WTC11 (cell line): ENCODE results near the gene EIF2AK3. TPM values are rescaled to one million over a fixed set of nuclear protein-coding genes. Genes with fewer than 3 reads are reported as not detected.

ENCODE experiments used
- ATAC-seq: fragments of 200-7000 bp; cut with Tn5 transposase; 2 replicates; pipeline ENCODE4 v1.10.0; 2021; ENCODE audit warnings: mild to moderate bottlenecking, moderate library complexity
- CTCF ChIA-PET: fragments of 300-600 bp; sonication (Branson Sonifier 250); formaldehyde crosslinking; loops from one replicate; lab custom pipeline; 2021; ENCODE audit warnings: antibody characterized with exemption; lab: Charles Lee
- POLR2A ChIA-PET: fragments of 350-600 bp; sonication (Branson Sonifier 250); formaldehyde crosslinking; loops from one replicate; lab custom pipeline; 2021; ENCODE audit warnings: antibody characterized with exemption; lab: Charles Lee
- DNase-seq: peaks from one replicate; pipeline ENCODE4 v3.0.0; 2021; ENCODE audit warnings: low spot score
- H3K27ac Mint-ChIP-seq: 2 replicates; pipeline ENCODE4 v1.8.0; 2021; ENCODE audit warnings: mixed read lengths
- H3K27me3 Mint-ChIP-seq: 2 replicates; pipeline ENCODE4 v1.8.0; 2021; ENCODE audit warnings: low read depth, mild to moderate bottlenecking, moderate library complexity, mixed read lengths
- H3K36me3 Mint-ChIP-seq: 2 replicates; pipeline ENCODE4 v1.8.0; 2021; ENCODE audit warnings: mixed read lengths
- H3K4me1 Mint-ChIP-seq: 2 replicates; pipeline ENCODE4 v1.8.0; 2022; ENCODE audit warnings: mixed read lengths
- H3K4me3 Mint-ChIP-seq: 2 replicates; pipeline ENCODE4 v1.8.0; 2021; ENCODE audit warnings: mild to moderate bottlenecking, moderate library complexity, mixed read lengths
- H3K9me3 Mint-ChIP-seq: 2 replicates; pipeline ENCODE4 v1.8.0; 2021; ENCODE audit warnings: mixed read lengths
- CREB1 ChIP-seq: sonication (generic); formaldehyde crosslinking; IDR thresholded peaks from 2 replicates; pipeline ENCODE4 v1.8.0; 2023; ENCODE audit warnings: mild to moderate bottlenecking, missing genetic modification reagents
- EMX1 ChIP-seq: fragments of 250-450 bp; sonication (Bioruptor Pico); IDR thresholded peaks from 2 replicates; pipeline ENCODE4 v1.8.0; 2021; ENCODE audit warnings: mild to moderate bottlenecking
- IRF2 ChIP-seq: sonication (generic); formaldehyde crosslinking; IDR thresholded peaks from 2 replicates; pipeline ENCODE4 v1.8.0; 2022; ENCODE audit warnings: low read depth, missing genetic modification reagents, borderline replicate concordance
- JUN ChIP-seq: sonication (generic); formaldehyde crosslinking; IDR thresholded peaks from 2 replicates; pipeline ENCODE4 v1.8.0; 2023; ENCODE audit warnings: mild to moderate bottlenecking, missing genetic modification reagents
- TEAD1 ChIP-seq: sonication (generic); formaldehyde crosslinking; IDR thresholded peaks from 2 replicates; pipeline ENCODE4 v1.8.0; 2022; ENCODE audit warnings: mild to moderate bottlenecking, missing genetic modification reagents
- ZNF121 ChIP-seq: sonication (generic); formaldehyde crosslinking; IDR thresholded peaks from 2 replicates; pipeline ENCODE4 v1.8.0; 2023; ENCODE audit warnings: missing genetic modification reagents
- total RNA-seq: library from RNA; stranded (reverse); gene quantifications from 3 replicates; pipeline ENCODE4 v1.2.3, GENCODE V29; 2021
- TF ChIP-seq, protein P1 (sequence below): sonication (generic); formaldehyde crosslinking; IDR thresholded peaks from 2 replicates; pipeline ENCODE4 v1.8.0; 2023; ENCODE audit warnings: missing genetic modification reagents, mild to moderate bottlenecking, borderline replicate concordance
- TF ChIP-seq, protein P2 (sequence below): sonication (generic); formaldehyde crosslinking; conservative IDR thresholded peaks from 2 replicates; pipeline ENCODE4 v1.8.1; 2023; ENCODE audit warnings: mild to moderate bottlenecking, low read depth, missing genetic modification reagents, moderate library complexity
- TF ChIP-seq, protein P3 (sequence below): sonication (generic); formaldehyde crosslinking; IDR thresholded peaks from 2 replicates; pipeline ENCODE4 v1.8.1; 2023; ENCODE audit warnings: mild to moderate bottlenecking, missing genetic modification reagents, borderline replicate concordance
- TF ChIP-seq, protein P4 (sequence below): sonication (generic); formaldehyde crosslinking; IDR thresholded peaks from 2 replicates; pipeline ENCODE4 v1.8.1; 2022; ENCODE audit warnings: low read depth, missing genetic modification reagents, borderline replicate concordance
- TF ChIP-seq, protein P5 (sequence below): sonication (generic); formaldehyde crosslinking; IDR thresholded peaks from 2 replicates; pipeline ENCODE4 v1.8.0; 2022; ENCODE audit warnings: missing genetic modification reagents
- TF ChIP-seq, protein P6 (sequence below): sonication (generic); formaldehyde crosslinking; IDR thresholded peaks from 2 replicates; pipeline ENCODE4 v1.8.1; 2022; ENCODE audit warnings: missing genetic modification reagents, borderline replicate concordance
- TF ChIP-seq, protein P7 (sequence below): fragments of 250-450 bp; sonication (Bioruptor Pico); IDR thresholded peaks from 2 replicates; pipeline ENCODE4 v2.1.2; 2022; ENCODE audit warnings: mild to moderate bottlenecking, moderate library complexity
- TF ChIP-seq, protein P8 (sequence below): sonication (generic); formaldehyde crosslinking; IDR thresholded peaks from 2 replicates; pipeline ENCODE4 v1.8.0; 2023; ENCODE audit warnings: missing genetic modification reagents

EIF2AK3 gene
- total RNA-seq, 1 experiment from 2014 or later: 20.8 TPM

DNA sequence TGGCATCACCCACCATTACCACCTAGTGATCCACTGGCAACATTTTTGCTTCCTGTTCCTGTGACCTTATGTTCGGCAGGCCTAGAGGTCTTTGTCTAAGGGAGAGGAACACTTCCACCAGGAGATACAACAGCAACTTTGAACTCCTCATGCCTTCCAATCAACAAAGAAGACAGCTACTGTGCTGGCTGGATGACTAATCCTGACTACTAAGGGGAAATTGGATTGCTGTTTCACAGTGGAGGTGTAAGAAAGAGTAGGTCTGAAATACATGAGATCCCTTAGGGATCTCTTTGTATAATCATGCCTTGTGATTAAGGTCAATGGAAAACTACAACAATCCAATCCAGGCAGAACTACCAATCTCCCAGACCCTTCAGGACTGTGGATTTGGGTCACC is 45.2 kb downstream of the EIF2AK3 start (continued):
- no peak for TF ChIP-seq EMX1 (CRISPR knock-in tag)
- TF ChIP-seq, protein P1, sequence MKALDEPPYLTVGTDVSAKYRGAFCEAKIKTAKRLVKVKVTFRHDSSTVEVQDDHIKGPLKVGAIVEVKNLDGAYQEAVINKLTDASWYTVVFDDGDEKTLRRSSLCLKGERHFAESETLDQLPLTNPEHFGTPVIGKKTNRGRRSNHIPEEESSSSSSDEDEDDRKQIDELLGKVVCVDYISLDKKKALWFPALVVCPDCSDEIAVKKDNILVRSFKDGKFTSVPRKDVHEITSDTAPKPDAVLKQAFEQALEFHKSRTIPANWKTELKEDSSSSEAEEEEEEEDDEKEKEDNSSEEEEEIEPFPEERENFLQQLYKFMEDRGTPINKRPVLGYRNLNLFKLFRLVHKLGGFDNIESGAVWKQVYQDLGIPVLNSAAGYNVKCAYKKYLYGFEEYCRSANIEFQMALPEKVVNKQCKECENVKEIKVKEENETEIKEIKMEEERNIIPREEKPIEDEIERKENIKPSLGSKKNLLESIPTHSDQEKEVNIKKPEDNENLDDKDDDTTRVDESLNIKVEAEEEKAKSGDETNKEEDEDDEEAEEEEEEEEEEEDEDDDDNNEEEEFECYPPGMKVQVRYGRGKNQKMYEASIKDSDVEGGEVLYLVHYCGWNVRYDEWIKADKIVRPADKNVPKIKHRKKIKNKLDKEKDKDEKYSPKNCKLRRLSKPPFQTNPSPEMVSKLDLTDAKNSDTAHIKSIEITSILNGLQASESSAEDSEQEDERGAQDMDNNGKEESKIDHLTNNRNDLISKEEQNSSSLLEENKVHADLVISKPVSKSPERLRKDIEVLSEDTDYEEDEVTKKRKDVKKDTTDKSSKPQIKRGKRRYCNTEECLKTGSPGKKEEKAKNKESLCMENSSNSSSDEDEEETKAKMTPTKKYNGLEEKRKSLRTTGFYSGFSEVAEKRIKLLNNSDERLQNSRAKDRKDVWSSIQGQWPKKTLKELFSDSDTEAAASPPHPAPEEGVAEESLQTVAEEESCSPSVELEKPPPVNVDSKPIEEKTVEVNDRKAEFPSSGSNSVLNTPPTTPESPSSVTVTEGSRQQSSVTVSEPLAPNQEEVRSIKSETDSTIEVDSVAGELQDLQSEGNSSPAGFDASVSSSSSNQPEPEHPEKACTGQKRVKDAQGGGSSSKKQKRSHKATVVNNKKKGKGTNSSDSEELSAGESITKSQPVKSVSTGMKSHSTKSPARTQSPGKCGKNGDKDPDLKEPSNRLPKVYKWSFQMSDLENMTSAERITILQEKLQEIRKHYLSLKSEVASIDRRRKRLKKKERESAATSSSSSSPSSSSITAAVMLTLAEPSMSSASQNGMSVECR (CRISPR knock-in tag): no peak
- TF ChIP-seq, protein P2, sequence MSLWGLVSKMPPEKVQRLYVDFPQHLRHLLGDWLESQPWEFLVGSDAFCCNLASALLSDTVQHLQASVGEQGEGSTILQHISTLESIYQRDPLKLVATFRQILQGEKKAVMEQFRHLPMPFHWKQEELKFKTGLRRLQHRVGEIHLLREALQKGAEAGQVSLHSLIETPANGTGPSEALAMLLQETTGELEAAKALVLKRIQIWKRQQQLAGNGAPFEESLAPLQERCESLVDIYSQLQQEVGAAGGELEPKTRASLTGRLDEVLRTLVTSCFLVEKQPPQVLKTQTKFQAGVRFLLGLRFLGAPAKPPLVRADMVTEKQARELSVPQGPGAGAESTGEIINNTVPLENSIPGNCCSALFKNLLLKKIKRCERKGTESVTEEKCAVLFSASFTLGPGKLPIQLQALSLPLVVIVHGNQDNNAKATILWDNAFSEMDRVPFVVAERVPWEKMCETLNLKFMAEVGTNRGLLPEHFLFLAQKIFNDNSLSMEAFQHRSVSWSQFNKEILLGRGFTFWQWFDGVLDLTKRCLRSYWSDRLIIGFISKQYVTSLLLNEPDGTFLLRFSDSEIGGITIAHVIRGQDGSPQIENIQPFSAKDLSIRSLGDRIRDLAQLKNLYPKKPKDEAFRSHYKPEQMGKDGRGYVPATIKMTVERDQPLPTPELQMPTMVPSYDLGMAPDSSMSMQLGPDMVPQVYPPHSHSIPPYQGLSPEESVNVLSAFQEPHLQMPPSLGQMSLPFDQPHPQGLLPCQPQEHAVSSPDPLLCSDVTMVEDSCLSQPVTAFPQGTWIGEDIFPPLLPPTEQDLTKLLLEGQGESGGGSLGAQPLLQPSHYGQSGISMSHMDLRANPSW (CRISPR knock-in tag): no peak
- TF ChIP-seq, protein P3, sequence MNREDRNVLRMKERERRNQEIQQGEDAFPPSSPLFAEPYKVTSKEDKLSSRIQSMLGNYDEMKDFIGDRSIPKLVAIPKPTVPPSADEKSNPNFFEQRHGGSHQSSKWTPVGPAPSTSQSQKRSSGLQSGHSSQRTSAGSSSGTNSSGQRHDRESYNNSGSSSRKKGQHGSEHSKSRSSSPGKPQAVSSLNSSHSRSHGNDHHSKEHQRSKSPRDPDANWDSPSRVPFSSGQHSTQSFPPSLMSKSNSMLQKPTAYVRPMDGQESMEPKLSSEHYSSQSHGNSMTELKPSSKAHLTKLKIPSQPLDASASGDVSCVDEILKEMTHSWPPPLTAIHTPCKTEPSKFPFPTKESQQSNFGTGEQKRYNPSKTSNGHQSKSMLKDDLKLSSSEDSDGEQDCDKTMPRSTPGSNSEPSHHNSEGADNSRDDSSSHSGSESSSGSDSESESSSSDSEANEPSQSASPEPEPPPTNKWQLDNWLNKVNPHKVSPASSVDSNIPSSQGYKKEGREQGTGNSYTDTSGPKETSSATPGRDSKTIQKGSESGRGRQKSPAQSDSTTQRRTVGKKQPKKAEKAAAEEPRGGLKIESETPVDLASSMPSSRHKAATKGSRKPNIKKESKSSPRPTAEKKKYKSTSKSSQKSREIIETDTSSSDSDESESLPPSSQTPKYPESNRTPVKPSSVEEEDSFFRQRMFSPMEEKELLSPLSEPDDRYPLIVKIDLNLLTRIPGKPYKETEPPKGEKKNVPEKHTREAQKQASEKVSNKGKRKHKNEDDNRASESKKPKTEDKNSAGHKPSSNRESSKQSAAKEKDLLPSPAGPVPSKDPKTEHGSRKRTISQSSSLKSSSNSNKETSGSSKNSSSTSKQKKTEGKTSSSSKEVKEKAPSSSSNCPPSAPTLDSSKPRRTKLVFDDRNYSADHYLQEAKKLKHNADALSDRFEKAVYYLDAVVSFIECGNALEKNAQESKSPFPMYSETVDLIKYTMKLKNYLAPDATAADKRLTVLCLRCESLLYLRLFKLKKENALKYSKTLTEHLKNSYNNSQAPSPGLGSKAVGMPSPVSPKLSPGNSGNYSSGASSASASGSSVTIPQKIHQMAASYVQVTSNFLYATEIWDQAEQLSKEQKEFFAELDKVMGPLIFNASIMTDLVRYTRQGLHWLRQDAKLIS (CRISPR knock-in tag): no peak
- TF ChIP-seq, protein P4, sequence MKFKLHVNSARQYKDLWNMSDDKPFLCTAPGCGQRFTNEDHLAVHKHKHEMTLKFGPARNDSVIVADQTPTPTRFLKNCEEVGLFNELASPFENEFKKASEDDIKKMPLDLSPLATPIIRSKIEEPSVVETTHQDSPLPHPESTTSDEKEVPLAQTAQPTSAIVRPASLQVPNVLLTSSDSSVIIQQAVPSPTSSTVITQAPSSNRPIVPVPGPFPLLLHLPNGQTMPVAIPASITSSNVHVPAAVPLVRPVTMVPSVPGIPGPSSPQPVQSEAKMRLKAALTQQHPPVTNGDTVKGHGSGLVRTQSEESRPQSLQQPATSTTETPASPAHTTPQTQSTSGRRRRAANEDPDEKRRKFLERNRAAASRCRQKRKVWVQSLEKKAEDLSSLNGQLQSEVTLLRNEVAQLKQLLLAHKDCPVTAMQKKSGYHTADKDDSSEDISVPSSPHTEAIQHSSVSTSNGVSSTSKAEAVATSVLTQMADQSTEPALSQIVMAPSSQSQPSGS (CRISPR knock-in tag): no peak

DNA sequence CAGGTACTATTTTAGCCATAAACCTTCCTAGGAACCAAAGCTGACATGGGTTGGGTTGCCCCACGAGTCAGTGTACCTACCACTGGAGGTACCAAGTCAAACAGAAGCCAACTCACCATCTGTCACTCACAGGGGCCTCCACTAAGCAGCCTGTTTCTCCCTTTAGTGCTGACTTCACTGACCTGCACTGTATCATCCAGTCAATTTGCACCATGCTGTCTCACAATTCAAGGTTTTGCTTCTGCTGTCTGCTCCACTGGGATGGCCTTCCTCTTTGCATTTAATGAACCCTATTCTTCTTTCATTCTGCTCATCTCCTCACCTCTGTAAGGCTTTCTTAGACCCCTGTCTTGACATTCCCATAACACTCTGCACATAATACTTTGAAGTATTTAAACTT is 47.2 kb downstream of the EIF2AK3 start:
- Mint-ChIP-seq H3K9me3 (no peaks in the 10 kb centered on the region), H3K4me3 (no peak overlapping the region), H3K36me3 (peaks cover 31% of the 10 kb centered on the region), H3K27me3 (no peaks in the 10 kb centered on the region), H3K4me1 (no peaks in the 10 kb centered on the region), H3K27ac (no peak overlapping the region)
- DNase-seq: no peak
- no peak for ATAC-seq
- POLR2A ChIA-PET: no interaction called here
- CTCF ChIA-PET: no interaction called here
- TF ChIP-seq IRF2 (CRISPR knock-in tag) (no peak), TEAD1 (CRISPR knock-in tag) (no peak), CREB1 (CRISPR knock-in tag) (no peak), ZNF121 (CRISPR knock-in tag) (no peak), JUN (CRISPR knock-in tag) (no peak)
- TF ChIP-seq, protein P5, sequence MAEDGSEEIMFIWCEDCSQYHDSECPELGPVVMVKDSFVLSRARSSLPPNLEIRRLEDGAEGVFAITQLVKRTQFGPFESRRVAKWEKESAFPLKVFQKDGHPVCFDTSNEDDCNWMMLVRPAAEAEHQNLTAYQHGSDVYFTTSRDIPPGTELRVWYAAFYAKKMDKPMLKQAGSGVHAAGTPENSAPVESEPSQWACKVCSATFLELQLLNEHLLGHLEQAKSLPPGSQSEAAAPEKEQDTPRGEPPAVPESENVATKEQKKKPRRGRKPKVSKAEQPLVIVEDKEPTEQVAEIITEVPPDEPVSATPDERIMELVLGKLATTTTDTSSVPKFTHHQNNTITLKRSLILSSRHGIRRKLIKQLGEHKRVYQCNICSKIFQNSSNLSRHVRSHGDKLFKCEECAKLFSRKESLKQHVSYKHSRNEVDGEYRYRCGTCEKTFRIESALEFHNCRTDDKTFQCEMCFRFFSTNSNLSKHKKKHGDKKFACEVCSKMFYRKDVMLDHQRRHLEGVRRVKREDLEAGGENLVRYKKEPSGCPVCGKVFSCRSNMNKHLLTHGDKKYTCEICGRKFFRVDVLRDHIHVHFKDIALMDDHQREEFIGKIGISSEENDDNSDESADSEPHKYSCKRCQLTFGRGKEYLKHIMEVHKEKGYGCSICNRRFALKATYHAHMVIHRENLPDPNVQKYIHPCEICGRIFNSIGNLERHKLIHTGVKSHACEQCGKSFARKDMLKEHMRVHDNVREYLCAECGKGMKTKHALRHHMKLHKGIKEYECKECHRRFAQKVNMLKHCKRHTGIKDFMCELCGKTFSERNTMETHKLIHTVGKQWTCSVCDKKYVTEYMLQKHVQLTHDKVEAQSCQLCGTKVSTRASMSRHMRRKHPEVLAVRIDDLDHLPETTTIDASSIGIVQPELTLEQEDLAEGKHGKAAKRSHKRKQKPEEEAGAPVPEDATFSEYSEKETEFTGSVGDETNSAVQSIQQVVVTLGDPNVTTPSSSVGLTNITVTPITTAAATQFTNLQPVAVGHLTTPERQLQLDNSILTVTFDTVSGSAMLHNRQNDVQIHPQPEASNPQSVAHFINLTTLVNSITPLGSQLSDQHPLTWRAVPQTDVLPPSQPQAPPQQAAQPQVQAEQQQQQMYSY: no peak
- TF ChIP-seq, protein P6, sequence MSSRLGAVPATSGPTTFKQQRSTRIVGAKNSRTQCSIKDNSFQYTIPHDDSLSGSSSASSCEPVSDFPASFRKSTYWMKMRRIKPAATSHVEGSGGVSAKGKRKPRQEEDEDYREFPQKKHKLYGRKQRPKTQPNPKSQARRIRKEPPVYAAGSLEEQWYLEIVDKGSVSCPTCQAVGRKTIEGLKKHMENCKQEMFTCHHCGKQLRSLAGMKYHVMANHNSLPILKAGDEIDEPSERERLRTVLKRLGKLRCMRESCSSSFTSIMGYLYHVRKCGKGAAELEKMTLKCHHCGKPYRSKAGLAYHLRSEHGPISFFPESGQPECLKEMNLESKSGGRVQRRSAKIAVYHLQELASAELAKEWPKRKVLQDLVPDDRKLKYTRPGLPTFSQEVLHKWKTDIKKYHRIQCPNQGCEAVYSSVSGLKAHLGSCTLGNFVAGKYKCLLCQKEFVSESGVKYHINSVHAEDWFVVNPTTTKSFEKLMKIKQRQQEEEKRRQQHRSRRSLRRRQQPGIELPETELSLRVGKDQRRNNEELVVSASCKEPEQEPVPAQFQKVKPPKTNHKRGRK: no peak
- TF ChIP-seq, protein P7, sequence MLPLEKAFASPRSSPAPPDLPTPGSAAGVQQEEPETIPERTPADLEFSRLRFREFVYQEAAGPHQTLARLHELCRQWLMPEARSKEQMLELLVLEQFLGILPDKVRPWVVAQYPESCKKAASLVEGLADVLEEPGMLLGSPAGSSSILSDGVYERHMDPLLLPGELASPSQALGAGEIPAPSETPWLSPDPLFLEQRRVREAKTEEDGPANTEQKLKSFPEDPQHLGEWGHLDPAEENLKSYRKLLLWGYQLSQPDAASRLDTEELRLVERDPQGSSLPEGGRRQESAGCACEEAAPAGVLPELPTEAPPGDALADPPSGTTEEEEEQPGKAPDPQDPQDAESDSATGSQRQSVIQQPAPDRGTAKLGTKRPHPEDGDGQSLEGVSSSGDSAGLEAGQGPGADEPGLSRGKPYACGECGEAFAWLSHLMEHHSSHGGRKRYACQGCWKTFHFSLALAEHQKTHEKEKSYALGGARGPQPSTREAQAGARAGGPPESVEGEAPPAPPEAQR (CRISPR knock-in tag): no peak
- TF ChIP-seq, protein P8, sequence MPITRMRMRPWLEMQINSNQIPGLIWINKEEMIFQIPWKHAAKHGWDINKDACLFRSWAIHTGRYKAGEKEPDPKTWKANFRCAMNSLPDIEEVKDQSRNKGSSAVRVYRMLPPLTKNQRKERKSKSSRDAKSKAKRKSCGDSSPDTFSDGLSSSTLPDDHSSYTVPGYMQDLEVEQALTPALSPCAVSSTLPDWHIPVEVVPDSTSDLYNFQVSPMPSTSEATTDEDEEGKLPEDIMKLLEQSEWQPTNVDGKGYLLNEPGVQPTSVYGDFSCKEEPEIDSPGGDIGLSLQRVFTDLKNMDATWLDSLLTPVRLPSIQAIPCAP (CRISPR knock-in tag): no peak
